T-helper 2 cell treated with Interferon-gamma antibody and Interleukin-4, amounts not matched to agents 5 μg/mL and 100 μg/mL, for 36 hours (primary cell): ENCODE results near the gene NKD2.

Experiments used
- DNase-seq: peaks from one replicate; pipeline ENCODE4 v3.0.0; 2021; ENCODE audit warnings: low spot score
- H3K27ac Mint-ChIP-seq: one replicate; pipeline ENCODE4 v1.8.0; 2021; ENCODE audit warnings: mild to moderate bottlenecking, mixed read lengths
- H3K27me3 Mint-ChIP-seq: one replicate; pipeline ENCODE4 v1.8.0; 2021; ENCODE audit warnings: low read depth, mixed read lengths
- H3K36me3 Mint-ChIP-seq: one replicate; pipeline ENCODE4 v1.8.0; 2021; ENCODE audit warnings: low read depth, mixed read lengths
- H3K4me1 Mint-ChIP-seq: one replicate; pipeline ENCODE4 v1.8.0; 2021; ENCODE audit warnings: low read depth, mixed read lengths
- H3K4me3 Mint-ChIP-seq: one replicate; pipeline ENCODE4 v1.8.0; 2022; ENCODE audit warnings: mild to moderate bottlenecking, moderate library complexity, mixed read lengths
- H3K9me3 Mint-ChIP-seq: one replicate; pipeline ENCODE4 v1.8.0; 2021; ENCODE audit warnings: mixed read lengths

Gene NKD2

DNA sequence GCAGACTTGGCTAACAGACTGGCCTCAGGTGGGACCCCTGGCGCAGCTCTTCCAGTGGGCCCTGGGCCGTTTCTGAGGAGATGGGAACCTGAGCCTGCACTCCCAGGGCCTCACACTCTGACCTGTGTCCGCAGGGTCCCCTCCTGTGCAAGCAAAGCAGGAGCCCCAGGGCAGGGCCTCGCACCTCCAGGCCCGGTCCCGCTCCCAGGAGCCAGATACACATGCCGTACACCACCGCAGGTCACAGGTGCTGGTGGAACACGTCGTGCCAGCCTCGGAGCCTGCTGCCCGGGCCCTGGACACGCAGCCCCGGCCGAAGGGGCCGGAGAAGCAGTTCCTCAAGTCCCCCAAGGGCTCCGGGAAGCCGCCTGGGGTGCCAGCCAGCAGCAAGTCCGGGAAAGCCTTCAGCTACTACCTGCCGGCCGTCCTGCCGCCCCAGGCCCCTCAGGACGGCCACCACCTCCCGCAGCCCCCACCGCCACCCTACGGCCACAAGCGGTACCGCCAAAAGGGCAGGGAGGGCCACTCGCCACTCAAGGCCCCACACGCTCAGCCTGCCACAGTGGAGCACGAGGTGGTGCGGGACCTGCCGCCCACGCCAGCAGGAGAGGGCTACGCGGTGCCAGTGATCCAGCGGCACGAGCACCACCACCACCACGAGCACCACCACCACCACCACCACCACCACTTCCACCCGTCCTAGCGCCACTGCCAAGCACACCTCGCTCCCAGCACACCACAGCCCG, 29.2 kb downstream of the NKD2 start:
- Mint-ChIP-seq H3K27me3 (no peaks in the 10 kb centered on the region), H3K27ac (no peak overlapping the region)

DNA sequence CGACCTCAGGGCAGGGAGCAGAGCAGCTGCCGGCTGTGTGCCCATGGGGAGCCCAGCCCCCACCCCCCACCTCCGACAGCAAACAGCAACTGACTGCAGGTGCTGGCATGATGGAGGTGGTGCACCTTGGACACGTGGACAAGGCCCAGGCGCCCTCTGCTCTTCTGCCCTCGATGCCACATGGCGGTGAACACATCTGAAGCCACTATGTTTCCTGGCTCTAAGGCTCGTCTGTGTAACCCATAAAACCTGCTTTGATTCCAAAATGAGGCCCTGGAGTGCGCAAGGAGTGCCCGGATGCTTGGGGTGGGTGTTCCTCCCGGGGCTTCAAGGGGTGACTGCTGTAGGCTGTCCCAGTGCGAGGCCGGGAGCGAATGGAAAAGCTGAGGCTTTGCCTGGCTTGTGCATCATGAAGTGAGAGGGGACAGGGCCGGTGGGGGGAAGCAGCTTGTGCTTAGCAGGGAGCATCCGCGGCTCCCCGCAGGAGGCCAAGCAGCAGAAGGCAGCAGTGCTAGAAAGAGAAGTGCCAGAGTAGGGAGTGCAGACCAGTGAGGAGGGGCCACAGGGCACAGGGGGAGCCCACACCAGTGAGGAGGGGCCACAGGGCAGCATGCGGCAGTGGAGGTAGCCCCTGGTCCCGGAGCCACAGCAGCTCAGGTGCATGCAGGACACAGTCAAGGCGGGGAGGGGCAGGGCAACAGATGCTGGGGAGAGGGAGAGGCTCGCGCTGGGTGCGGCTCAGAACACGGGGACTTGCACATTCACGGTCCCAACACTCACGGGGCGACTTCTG, 30.0 kb downstream of the NKD2 start:
- Mint-ChIP-seq H3K9me3 (peaks cover 29% of the 10 kb centered on the region), H3K4me3 (no peak overlapping the region), H3K36me3 (peaks cover 42% of the 10 kb centered on the region), H3K4me1 (no peaks in the 10 kb centered on the region), H3K27ac (no peak overlapping the region), H3K27me3 (no peaks in the 10 kb centered on the region)
- DNase-seq: no peak

More for the DNA sequence above, 29.2 kb downstream of the NKD2 start:
- Mint-ChIP-seq H3K4me3 (no peak overlapping the region), H3K36me3 (peaks cover 40% of the 10 kb centered on the region), H3K4me1 (no peaks in the 10 kb centered on the region), H3K9me3 (peaks cover 21% of the 10 kb centered on the region)
- DNase-seq: no peak

DNA sequence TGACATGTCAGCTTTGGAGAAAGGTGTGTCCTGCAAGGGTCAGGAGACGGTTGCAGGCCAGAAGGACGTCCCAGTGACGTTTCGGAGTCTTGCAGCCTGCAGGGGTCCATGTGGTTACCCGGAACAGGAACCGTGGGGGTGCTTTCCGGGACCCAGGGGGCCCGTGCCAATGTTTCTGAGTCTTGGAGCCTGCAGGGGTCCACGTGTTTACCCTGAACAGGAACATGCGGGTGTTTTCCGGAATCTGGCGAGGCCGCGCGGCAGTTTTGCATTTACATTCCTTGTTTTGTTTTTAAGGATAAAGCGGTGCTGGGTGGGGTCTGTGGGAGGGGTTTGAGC, 30.6 kb downstream of the NKD2 start:
- Mint-ChIP-seq H3K4me1 (no peaks in the 10 kb centered on the region), H3K4me3 (no peak overlapping the region), H3K27me3 (no peaks in the 10 kb centered on the region), H3K27ac (no peak overlapping the region), H3K9me3 (peaks cover 35% of the 10 kb centered on the region), H3K36me3 (peaks cover 39% of the 10 kb centered on the region)
- DNase-seq: no peak

DNA sequence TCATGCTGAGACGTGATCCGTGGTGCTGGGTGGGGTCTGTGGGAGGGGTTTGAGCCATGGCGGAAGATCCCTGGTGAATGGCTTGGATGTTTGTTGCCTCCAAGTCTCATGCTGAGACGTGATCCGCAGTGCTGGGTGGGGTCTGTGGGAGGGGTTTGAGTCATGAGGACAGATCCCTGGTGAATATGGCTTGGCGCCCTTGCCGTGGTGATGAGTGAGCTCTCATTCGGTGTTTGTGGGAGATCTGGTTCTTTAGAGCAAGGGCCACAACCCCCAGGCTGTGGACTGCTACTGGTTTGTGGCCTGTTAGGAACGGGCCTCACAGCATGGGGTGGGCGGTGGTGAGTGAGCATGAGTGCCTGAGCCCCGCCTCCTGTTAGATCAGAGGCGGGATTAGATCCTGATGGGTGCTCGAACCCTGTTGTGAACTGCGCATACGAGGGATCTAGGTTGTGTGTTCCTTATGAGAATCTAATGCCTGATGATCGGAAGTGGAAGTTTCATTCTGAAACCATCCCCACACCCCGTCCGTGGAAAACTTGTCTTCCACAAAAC, 31.2 kb downstream of the NKD2 start:
- peaks cover 41% of the 10 kb centered on the region for H3K9me3 Mint-ChIP-seq
- H3K4me3 Mint-ChIP-seq: no peak overlapping the region
- H3K36me3 Mint-ChIP-seq: peaks cover 41% of the 10 kb centered on the region
- H3K4me1 Mint-ChIP-seq: no peaks in the 10 kb centered on the region
- H3K27ac Mint-ChIP-seq: no peak overlapping the region
- H3K27me3 Mint-ChIP-seq: no peaks in the 10 kb centered on the region
- no peak for DNase-seq

DNA sequence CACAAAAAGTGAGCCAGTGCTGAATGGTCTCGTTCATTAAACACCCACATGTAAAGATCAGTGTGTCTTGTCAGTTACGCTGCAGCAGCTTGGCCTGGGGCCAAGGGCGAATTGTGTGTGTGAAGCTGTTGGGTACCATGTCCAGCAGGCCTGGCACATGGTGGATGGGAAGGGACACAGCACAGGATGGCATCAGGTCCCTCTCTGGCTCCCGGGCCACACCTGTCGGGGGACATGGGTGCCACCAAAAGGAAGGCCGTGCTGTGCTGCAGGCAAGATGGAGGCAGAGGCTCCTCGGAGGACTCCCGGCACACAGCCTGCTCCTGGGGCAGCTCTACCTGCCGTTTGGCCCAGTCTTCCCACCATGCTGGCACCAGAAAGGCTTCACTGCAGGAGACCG, 32.0 kb downstream of the NKD2 start:
- H3K36me3 Mint-ChIP-seq: peaks cover 44% of the 10 kb centered on the region

DNA sequence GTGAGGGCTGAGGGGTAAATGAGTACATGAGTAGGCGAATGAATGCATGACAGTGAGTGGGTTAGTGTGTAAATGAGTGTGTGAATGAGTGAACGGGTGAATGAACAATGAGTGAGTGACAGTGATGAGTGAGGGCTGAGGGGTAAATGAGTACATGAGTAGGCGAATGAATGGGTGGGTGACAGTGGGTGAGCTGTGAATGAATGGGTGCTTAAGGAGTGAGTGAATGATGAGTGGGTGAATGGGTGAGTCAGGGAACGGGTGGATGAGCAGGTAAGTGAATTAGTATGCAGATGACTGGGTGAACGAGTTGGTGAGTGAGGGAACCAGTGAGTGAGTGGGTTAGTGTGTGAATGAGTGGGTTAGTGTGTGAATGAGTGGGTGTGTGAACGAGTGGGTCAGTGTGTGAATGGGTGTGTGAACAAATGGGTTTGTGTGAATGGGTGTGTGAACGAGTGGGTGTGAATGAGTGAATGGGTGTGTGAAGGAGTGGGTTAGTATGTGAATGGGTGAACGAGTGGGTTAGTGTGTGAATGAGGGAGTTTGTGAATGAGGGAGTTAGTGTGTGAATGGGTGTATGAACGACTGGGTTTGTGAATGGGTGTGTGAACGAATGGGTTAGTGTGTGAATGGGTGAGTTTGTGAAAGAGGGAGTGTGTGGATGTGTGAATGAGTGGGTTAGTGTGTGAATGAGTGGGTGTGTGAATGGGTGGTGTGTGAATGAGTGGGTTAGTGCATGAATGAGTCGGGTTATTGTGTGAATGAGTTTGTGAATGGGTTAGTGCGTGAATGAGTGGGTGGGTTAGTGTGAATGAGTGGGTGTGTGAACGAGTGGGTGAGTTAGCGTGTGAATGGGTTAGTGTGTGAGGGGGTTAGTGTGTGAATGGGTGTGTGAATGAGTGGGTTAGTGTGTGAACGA, 32.9 kb downstream of the NKD2 start:
- peaks cover 50% of the 10 kb centered on the region for H3K36me3 Mint-ChIP-seq
- no peaks in the 10 kb centered on the region for H3K4me1 Mint-ChIP-seq
- no peak for DNase-seq
- no peak overlapping the region for H3K27ac Mint-ChIP-seq
- H3K9me3 Mint-ChIP-seq: peaks cover 58% of the 10 kb centered on the region
- no peak overlapping the region for H3K4me3 Mint-ChIP-seq
- H3K27me3 Mint-ChIP-seq: no peaks in the 10 kb centered on the region

More for the DNA sequence above, 32.0 kb downstream of the NKD2 start:
- DNase-seq: no peak
- Mint-ChIP-seq H3K4me1 (no peaks in the 10 kb centered on the region), H3K9me3 (peaks cover 48% of the 10 kb centered on the region), H3K27ac (no peak overlapping the region), H3K4me3 (no peak overlapping the region), H3K27me3 (no peaks in the 10 kb centered on the region)

DNA sequence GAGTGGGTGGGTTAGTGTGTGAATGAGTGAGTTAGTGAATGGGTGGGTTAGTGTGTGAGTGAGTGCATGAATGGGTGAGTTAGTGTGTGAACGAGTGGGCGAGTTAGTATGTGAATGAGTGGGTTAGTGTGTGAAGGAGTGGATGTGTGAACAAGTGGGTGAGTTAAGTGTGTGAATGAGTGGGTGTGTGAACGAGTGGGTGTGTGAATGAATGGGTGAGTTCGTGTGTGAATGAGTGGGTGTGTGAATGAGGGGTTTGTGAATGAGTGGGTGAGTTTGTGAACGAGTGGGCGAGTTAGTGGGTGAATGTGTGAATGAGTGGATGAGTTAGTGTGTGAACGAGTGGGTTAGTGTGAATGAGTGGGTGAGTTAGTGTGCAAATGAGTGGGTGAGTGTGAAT, 34.0 kb downstream of the NKD2 start:
- Mint-ChIP-seq H3K9me3 (peaks cover 69% of the 10 kb centered on the region), H3K4me3 (no peak overlapping the region), H3K36me3 (peaks cover 54% of the 10 kb centered on the region), H3K4me1 (peaks cover 2% of the 10 kb centered on the region), H3K27me3 (no peaks in the 10 kb centered on the region), H3K27ac (peak overlapping the region; percentile 4)
- no peak for DNase-seq

DNA sequence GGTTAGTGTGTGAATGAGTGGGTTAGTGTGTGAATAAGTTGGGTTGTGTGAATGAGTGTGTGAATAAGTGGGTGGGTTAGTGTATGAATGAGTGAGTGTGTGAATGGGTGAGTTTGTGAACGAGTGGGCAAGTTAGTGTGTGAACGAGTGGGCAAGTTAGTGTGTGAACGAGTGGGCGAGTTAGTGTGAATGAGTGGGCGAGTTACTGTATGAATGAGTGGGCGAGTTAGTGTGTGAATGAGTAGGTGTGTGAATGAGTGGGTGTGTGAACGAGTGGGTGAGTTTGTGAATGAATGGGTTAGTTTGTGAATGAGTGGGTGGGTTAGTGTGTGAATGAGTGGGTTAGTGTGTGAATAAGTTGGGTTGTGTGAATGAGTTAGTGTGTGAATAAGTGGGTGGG, 34.7 kb downstream of the NKD2 start:
- DNase-seq: no peak
- Mint-ChIP-seq H3K27ac (no peak overlapping the region), H3K27me3 (no peaks in the 10 kb centered on the region), H3K36me3 (peaks cover 58% of the 10 kb centered on the region), H3K4me3 (no peak overlapping the region), H3K9me3 (peaks cover 76% of the 10 kb centered on the region), H3K4me1 (peaks cover 2% of the 10 kb centered on the region)

DNA sequence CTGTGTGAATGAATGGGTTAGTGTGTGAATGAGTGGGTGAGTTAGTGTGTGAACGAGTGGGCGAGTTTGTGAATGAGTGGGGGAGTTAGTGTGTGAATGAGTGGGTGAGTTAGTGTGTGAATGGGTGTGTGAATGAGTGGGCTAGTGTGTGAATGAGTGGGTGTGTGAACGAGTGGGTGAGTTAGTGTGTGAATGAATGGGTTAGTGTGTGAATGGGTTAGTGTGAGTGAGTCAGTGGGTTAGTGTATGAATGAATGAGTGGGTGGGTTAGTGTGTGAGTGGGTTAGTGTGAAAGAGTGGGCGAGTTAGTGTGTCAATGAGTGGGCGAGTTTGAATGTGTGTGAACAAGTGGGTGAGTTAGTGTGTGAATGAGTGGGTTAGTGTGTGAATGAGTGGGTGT, 35.5 kb downstream of the NKD2 start:
- Mint-ChIP-seq H3K4me1 (peaks cover 2% of the 10 kb centered on the region), H3K4me3 (no peak overlapping the region), H3K36me3 (peaks cover 57% of the 10 kb centered on the region), H3K9me3 (peaks cover 76% of the 10 kb centered on the region), H3K27ac (no peak overlapping the region), H3K27me3 (no peaks in the 10 kb centered on the region)
- no peak for DNase-seq

DNA sequence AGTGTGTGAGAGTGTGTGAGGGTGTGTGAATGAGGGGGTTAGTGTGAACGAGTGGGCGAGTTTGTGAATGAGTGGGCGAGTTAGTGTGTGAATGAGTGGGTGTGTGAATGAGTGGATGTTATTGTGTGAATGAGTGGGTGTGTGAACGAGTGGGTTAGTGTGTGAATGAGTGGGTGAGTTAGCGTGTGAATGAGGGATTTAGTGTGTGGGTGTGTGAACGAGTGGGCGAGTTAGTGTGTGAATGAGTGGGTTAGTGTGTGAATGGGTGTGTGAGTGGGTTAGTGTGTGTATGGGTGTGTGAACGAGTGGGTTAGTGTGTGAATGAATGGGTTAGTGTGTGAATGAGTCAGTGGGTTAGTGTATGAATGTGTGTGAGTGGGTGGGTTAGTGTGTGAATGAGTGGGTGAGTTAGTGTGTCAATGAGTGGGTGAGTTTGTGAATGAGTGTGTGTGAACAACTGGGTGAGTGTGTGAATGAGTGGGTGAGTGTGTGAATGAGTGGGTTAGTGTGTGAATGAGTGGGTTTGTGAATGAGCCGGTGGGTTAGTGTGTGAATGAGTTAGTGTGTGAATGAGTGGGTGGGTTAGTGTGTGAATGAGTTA, 37.5 kb downstream of the NKD2 start:
- H3K27me3 Mint-ChIP-seq: no peaks in the 10 kb centered on the region
- H3K27ac Mint-ChIP-seq: no peak overlapping the region
- peaks cover 73% of the 10 kb centered on the region for H3K9me3 Mint-ChIP-seq

DNA sequence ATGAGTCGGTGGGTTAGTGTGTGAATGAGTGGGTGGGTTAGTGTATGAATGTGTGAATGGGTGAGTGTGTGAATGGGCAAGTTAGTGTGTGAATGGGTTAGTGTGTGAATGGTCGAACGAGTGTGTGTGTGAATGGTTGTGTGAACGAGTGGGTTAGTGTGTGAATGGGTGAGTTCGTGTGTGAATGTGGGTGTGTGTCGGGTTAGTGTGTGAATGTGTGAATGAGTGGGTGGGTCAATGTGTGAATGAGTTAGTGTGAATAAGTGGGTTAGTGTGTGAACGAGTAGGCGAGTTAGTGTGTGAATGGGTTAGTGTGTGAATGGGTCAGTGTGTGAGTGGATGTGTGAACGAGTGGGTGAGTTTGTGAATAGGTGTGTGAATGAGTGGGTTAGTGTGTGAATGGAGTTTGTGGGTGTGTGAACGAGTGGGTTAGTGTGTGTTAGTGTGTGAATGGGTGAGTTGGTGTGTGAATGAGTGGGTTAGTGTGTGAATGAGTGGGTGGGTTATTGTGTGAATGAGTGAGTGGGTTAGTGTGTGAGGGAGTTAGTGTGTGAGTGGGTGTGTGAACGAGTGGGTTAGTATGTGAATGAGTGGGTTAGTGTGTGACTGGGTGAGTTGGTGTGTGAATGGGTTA, 38.8 kb downstream of the NKD2 start:
- H3K4me1 Mint-ChIP-seq: peaks cover 2% of the 10 kb centered on the region

More for the DNA sequence above, 37.5 kb downstream of the NKD2 start:
- Mint-ChIP-seq H3K4me1 (peaks cover 2% of the 10 kb centered on the region), H3K36me3 (peaks cover 49% of the 10 kb centered on the region), H3K4me3 (no peak overlapping the region)
- no peak for DNase-seq

DNA sequence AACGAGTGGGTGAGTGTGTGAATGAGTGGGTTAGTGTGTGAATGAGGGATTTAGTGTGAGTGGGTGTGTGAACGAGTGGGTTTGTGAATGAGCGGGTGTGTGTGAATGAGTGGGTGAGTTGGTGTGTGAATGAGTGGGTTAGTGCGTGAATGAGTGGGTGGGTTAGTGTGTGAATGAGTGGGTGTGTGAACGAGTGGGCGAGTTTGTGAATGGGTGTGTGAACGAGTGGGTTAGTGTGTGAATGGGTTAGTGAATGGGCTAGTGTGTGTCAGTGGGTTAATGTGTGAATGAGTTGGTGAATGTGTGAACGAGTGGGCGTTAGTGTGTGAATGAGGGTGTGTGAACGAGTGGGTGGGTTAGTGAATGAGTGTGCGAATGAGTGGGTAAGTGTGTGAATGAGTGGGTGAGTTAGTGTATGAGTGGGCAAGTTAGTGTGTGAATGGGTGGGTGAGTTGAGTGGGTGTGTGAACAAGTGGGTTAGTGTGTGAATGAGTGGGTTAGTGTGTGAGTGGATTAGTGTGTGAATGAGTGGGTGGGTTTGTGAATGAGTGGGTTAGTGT, 39.6 kb downstream of the NKD2 start:
- Mint-ChIP-seq H3K27me3 (no peaks in the 10 kb centered on the region), H3K4me3 (no peak overlapping the region), H3K9me3 (peaks cover 51% of the 10 kb centered on the region), H3K27ac (peak overlapping the region; percentile 32), H3K4me1 (peaks cover 2% of the 10 kb centered on the region), H3K36me3 (peaks cover 43% of the 10 kb centered on the region)
- DNase-seq: no peak

More for the DNA sequence above, 38.8 kb downstream of the NKD2 start:
- no peak for DNase-seq
- Mint-ChIP-seq H3K4me3 (no peak overlapping the region), H3K36me3 (peaks cover 43% of the 10 kb centered on the region), H3K27ac (no peak overlapping the region), H3K9me3 (peaks cover 59% of the 10 kb centered on the region), H3K27me3 (no peaks in the 10 kb centered on the region)
